Fibroblast of peridontal ligament (primary cell): ENCODE results near the gene AMACR.
"Not testable (repeated sequence)": the region's sequence is repeated elsewhere in the genome, so short reads cannot be mapped to it uniquely, and the experiment has no call there.

Experiments
- DNase-seq: peaks from one replicate; pipeline ENCODE4 v3.0.0-alpha.2; 2010; ENCODE audit errors: extremely low read depth

AMACR gene

DNA sequence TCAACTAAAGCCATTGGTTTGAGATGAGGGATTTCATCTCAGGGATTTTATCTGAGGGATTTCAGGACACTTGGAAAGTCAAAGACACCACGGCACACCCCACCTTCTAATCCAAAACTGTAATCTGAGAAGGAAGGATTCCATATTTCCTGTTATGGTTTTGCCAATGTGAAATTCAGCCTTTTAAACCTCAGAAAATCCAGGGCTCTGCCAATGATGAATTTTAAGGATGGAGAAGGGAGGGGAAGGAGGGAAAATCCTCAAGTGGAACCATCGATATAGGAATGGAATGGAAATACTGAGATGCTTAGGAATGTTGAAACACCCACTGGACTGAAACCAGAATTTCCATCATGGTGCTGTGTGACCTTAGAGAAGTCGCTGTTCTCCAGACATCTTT is 29.9 kb upstream of the AMACR start:
- peak; percentile 54 for DNase-seq

GRCh38 chr5:34035756-34036155 is 27.9 kb upstream of the AMACR start:
- no peak for DNase-seq

DNA sequence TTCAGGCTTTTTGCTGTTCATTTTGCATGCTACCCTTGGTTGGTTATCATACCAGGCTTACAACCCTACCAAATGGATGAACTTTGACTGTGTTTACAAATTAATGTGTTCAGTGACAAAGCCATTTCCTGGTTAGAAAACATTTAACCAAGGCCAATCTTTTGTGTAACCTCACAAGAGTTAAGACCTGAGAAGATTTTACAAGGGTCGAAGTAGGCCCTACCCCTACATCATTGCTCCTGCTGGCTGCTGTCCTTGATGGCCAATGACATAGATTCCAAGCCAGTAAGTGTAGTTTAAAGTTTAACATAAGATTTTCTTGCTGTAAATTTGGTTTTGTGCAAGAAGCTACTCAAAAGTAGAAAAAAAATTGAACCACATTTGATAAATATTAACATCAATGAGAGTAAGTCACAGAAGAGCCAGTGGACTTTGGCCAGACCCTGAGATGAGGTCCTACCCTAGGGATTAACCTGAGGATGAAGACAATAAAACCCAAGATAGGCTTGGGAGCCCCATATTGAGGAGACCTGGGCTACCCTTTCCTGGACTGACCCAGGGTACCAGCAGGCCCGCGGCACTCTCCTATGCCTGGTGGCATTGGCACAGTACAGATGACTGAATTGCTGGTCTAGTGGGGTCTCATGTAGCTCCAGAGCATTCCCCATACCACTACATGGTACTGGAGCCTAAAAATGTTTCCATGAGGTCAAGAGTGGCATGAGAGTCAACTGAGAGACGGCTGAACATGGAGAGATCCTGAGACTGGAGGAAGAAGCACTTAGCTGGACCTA is 26.9 kb upstream of the AMACR start:
- DNase-seq, result no peak

DNA sequence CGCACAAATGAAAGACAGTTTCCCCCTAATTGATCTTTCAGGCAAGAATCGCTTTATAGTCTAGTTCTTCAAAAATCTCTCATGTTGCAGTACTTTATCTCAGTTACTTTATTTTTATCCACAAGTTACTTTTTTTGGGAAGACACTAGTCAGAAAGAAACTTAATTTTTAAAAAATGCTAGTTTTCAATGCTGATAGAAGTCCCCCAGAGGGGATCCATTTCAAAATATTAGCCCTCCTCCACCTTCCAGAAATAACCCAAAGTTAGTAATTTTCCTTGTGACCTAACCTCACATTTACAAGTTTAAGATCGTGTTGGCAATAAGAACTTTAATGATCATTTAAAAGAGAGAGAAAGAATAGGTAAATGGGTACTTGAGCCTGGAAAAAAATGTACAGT is 24.1 kb upstream of the AMACR start:
- no peak for DNase-seq

- no peak for DNase-seq
Measured at GRCh38 chr5:34031117-34031516, 23.3 kb upstream of the AMACR start.

DNA sequence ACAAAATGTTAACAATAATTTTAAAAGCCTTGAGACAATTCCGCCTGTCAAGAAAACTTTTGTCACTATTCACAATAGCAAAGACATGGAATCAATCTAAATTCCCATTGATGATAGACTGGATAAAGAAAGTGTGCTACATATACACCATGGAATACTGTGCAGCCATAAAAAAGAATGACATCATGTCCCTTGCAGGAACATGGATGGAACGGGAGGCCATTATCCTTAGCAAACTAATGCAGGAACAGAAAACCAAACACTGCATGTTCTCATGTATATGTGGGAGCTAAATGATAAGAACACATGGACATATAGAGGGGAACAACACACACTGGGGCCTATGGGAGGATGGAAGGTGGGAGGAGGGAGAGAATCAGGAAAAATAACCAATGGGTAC is 22.7 kb upstream of the AMACR start:
- not testable (repeated sequence) for DNase-seq

GRCh38 chr5:34030048-34030447 is 22.2 kb upstream of the AMACR start:
- DNase-seq, result no peak

DNA sequence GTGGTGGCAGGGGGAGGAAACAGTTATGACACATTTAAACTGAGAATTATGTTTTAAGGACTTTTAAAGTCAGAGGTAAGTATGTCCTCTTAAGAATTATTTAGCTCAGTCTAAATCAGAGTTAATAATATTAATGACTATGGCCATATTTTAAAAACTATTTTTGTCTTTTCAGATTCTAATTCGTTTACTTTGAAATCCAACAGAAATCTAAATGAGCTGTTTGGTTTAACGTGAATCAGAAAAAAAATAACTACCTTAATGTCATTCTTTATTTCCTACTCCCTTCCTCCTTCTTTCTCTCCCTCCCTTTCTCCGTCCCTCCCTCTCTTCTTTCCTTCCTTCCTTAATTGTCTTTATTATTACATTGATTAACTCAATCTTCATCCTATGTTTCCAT is 20.5 kb upstream of the AMACR start:
- no peak for DNase-seq

- DNase-seq, result no peak
Measured at GRCh38 chr5:34026089-34026761, 18.4 kb upstream of the AMACR start.

- DNase-seq, result no peak
Measured at GRCh38 chr5:34022121-34022705, 14.4 kb upstream of the AMACR start.

DNA sequence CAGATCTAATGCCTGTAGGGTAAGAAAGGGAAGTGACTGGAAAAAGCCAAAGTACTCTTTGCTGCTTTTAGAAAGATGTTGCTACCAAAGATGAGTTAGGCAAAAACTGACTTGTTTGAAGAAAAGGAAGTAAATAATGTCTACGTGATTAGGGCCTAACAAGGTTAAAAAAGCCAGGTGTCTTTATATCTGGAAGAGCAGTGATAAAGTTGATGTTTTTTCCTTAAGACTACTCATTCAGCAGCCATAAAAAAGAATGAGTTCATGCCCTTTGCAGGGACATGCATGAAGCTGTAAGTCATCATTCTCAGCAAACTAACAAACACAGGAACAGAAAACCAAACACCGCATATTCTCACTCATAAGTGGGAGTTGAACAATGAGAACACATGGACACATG is 13.5 kb upstream of the AMACR start:
- no peak for DNase-seq

- no peak for DNase-seq
Measured at GRCh38 chr5:34020726-34021125, 12.9 kb upstream of the AMACR start.

GRCh38 chr5:34017254-34017653 is 9.4 kb upstream of the AMACR start:
- no peak for DNase-seq

- no peak for DNase-seq
Measured at GRCh38 chr5:34016750-34017149, 8.9 kb upstream of the AMACR start.

GRCh38 chr5:34016222-34016621 is 8.4 kb upstream of the AMACR start:
- no peak for DNase-seq

DNA sequence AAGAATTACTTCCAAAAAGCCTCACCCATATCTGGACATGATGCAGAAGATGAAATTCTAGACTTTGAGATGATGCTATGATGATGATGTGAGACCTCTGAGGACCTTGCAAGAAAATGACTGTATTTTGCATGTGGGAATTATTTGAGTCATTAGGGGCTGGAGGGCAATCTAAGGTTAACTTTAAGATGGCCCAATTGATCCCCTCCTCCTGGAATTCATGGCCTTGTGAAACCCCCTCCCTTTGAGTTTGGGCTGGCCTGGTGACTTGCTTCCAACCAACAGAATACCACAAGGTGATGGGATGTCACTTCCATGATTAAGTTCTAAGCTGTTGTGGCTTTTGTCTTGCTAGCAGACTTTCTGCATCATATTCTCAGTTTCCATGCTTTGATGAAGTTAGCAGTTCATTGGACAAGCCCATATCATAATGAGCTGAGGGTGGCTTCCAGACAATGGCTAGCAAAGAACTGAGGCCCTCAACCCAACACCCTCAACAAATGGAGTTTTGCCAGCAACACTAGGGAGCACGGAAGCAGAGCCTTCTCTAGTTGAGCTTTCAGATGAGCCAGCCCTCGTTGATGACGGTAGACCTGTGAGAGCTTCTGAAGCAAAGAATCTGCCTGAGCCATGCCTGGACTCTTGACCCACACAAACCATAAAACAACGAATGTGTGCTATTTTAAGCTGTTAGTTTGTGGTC is 7.4 kb upstream of the AMACR start:
- no peak for DNase-seq

- no peak for DNase-seq
Measured at GRCh38 chr5:34014626-34015025, 6.8 kb upstream of the AMACR start.

- no peak for DNase-seq
Measured at GRCh38 chr5:34013547-34013946, 5.7 kb upstream of the AMACR start.

DNA sequence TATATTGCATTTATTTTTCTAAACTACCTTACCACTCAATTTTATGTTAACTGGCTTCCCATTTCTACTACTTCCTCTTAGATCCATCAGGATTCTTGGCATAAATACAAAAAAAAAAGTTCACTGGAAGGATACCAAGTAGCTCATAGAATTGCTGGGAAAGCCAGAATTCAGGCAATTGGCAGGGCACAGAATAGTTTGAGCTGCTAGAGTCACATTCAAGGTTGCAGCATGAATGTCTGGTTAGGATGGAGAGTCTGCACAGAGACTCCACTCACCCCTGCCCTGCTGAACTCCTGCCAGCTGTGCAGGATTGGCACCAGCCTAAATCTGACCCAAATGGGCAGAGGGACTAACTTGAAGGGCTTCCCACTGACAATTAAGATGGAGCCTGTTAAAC is 4.9 kb upstream of the AMACR start:
- DNase-seq, result peak; percentile 89

GRCh38 chr5:34011536-34011935 is 3.7 kb upstream of the AMACR start:
- peak; percentile 15 for DNase-seq

DNA sequence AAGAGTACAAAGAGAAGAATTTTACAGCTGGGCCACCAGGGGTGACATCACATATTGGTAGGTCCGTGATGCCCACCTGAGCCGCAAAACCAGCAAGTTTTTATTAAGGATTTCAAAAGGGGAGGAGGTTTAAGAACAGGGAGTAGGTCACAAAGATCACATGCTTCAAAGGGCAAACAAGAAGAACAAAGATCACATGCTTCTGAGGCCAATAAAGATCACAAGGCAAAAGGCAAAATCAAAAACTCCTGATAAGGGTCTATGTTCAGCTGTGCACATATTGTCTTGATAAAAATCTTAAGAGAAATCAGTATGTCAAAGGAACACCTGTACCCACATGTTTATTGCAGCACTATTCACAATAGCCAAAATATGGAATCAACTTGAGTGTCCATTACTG is 2.3 kb upstream of the AMACR start:
- not testable (repeated sequence) for DNase-seq

GRCh38 chr5:34009610-34010009 is 1.8 kb upstream of the AMACR start:
- no peak for DNase-seq

DNA sequence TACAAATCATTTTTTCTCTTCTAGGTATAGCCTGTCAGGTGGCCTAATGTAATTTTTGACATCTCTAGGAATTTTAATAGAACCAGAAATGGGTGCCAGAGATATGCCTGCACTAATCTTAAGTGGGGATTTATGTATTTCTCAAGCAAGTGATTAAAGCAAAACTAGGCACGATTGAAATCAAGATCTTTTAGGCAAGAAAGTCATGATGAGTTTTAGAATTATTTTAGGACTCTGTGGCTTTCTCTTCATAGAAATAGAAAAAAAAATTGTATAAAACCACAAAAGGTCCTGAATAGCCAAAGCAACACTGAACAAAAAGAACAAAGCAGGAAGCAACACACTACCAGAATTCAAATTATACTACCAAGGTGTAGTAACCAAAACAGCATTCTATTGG is 952 bp upstream of the AMACR start:
- peak; percentile 22 for DNase-seq
